Heart right ventricle (tissue), 16 donors: Measurements from ENCODE around the gene SP2. TPM values are rescaled to one million over a fixed set of nuclear protein-coding genes. Genes with fewer than 3 reads are reported as not detected.

Experiments
- ATAC-seq, 8 donors: fragments of 200-7000 bp; cut with Tn5 transposase; one replicate each; pipeline ENCODE4 v1.9.1; 2020; ENCODE audit warnings: mild to moderate bottlenecking in 8 of 8, moderate library complexity in 8 of 8, moderate number of reproducible peaks in 1 of 8
- DNase-seq, 2 donors: peaks; one replicate each; pipeline ENCODE4 v3.0.0-alpha.2; 2020
- H3K27ac ChIP-seq, 10 donors: fragments of 200-600 bp; sonication (generic) in 2 of 10; one replicate each; pipeline versions ENCODE4 v1.5.0 to v1.8.0; 2020 to 2022; ENCODE audit warnings: mild to moderate bottlenecking in 3 of 10
- H3K27me3 ChIP-seq, 7 donors: fragments of 200-600 bp; one replicate each; pipeline ENCODE4 v1.8.0; 2021 to 2022; ENCODE audit warnings: mild to moderate bottlenecking in 2 of 7
- H3K36me3 ChIP-seq, 9 donors: fragments of 200-600 bp; sonication (generic) in 1 of 9; one replicate each; pipeline versions ENCODE4 v1.5.0 to v1.8.0; 2020 to 2022; ENCODE audit warnings: mild to moderate bottlenecking in 2 of 9
- H3K4me1 ChIP-seq, 9 donors: fragments of 200-600 bp; sonication (generic) in 1 of 9; one replicate each; pipeline versions ENCODE4 v1.5.0 to v1.8.0; 2020 to 2022; ENCODE audit warnings: mild to moderate bottlenecking in 4 of 9
- H3K4me3 ChIP-seq, 10 donors: fragments of 200-600 bp; sonication (generic) in 2 of 10; one replicate each; pipeline versions ENCODE4 v1.5.0 to v1.8.0; 2020 to 2022; ENCODE audit warnings: mild to moderate bottlenecking in 7 of 10, moderate library complexity in 2 of 10
- H3K9me3 ChIP-seq, 11 donors: fragments of 200-600 bp in 10 of 11; sonication (generic) in 2 of 11; one replicate each; pipeline versions ENCODE4 v1.5.0 to v1.8.0; 2013 to 2022; ENCODE audit warnings: mild to moderate bottlenecking in 2 of 11, control low read depth in 1 of 11, moderate library complexity in 1 of 11
- WGBS, 2 donors: extraction: QIAGEN DNeasy Blood & Tissue Kit; methylation state at CpG; one replicate each; pipeline ENCODE4 v1.1.7; 2013; ENCODE audit warnings: inconsistent platforms in 1 of 2; 5-methylcytosine and 5-hydroxymethylcytosine counted together
- intact Hi-C, 10 donors: fragments of 100-400 bp; cut with DNase I; formaldehyde crosslinking; loops; one replicate each; pipeline versions ENCODE4 v1.11.1 to v1.14.2; 2022
- polyA plus RNA-seq, 2 donors: library from polyadenylated mRNA; stranded (reverse); fragments of 200-250 nt; gene quantifications; one replicate each; pipeline ENCODE4 v1.2.3, GENCODE V29; 2013
- total RNA-seq, 10 donors: library from RNA; stranded (reverse); fragmentation: NEBNext Ultra II Directional in 3 of 10; extraction: Animal tissue kit (Norgen Biotek cat#: 25700) in 3 of 10; gene quantifications; one replicate each; pipeline versions ENCODE4 v1.2.1 to v1.2.4, GENCODE V29; 2021 to 2023
- TF ChIP-seq, protein P1 (sequence below), 9 donors: fragments of 200-600 bp; sonication (generic) in 2 of 9; IDR thresholded peaks; one replicate each; pipeline versions ENCODE4 v1.5.0 to v1.8.0; 2021 to 2022; ENCODE audit warnings: antibody characterized with exemption in 9 of 9, mild to moderate bottlenecking in 5 of 9, moderate library complexity in 1 of 9
- donor health status: Arrhythmogenic right ventricular cardiomyopathy.
- donor health status: ischemic (EF 13 %, LVEDD 7.1; RV severe dilation, severe dysfunction).
- donor health status: healthy with polysubstance abuse.
- donor health status: DM: no; HTN: yes; CAD: no.
- donor health status: DM: no; HTN: no; CAD: no.
- donor health status: ischemic (EF 25% LVEDD 6.9; RV normal size, moderate dysfunction).
- donor health status: ischemic (EF 25% LVEDD 5.7; RV mildly dilated, moderate dysfunction).
- donor health status: healthy.
- donor health status: DM: yes; HTN: yes; CAD: no.
- donor health status: Ischemic cardiomyopathy.
- donor health status: ischemic (EF 35%, LVEDD 5.7; RV mildly dilated, moderate dysfunction).
- donor health status: nonischemic (EF 11% LVEDD 7.7; RV severe dilation, severe dysfunction).
- donor health status: DM: yes; HTN: yes; CAD: no.
- donor health status: PGD.
- donor health status: ischemic (EF 29% LVEDD 5.4; RV normal size, mild dysfunction).
- donor health status: nonischemic (EF 23%, LVEDD 6.1; RV moderate dilation, normal function).

Gene SP2
- total and polyA plus RNA-seq, 12 donors, result 4.3 to 18.3 (median 15.8) TPM

DNA sequence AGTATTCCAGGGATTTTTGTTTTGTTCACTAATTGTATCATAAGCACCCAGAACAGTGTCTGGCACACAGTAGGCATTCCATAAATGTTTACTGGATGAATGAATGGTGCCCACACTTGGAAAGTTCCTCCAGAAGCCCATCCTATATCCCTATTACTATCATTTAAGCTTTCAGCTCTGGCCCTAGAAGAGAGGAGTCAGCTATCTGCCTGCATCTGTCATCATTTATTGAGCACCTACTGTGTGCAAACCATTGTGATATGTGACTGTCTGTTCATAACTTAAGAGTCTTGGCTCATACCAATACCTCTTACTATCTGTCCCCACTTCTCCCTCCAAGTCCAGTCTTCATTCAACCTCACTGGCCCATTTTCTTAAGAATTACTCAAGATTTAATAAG lies 25.0 kb upstream of the SP2 start:
- TF ChIP-seq, protein P1, sequence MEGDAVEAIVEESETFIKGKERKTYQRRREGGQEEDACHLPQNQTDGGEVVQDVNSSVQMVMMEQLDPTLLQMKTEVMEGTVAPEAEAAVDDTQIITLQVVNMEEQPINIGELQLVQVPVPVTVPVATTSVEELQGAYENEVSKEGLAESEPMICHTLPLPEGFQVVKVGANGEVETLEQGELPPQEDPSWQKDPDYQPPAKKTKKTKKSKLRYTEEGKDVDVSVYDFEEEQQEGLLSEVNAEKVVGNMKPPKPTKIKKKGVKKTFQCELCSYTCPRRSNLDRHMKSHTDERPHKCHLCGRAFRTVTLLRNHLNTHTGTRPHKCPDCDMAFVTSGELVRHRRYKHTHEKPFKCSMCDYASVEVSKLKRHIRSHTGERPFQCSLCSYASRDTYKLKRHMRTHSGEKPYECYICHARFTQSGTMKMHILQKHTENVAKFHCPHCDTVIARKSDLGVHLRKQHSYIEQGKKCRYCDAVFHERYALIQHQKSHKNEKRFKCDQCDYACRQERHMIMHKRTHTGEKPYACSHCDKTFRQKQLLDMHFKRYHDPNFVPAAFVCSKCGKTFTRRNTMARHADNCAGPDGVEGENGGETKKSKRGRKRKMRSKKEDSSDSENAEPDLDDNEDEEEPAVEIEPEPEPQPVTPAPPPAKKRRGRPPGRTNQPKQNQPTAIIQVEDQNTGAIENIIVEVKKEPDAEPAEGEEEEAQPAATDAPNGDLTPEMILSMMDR (IDR thresholded peaks at IDR 0.05), result no peak
- Histone ChIP-seq H3K4me3 (no peak overlapping the region), H3K4me1 (peaks cover 0 to 10% (median 0%) of the 10 kb centered on the region in 9 donors), H3K27ac (no peak overlapping the region), H3K36me3 (no peaks in the 10 kb centered on the region), H3K27me3 (peaks cover 0 to 92% (median 63%) of the 10 kb centered on the region in 7 donors), H3K9me3 (no peaks in the 10 kb centered on the region)
- DNase-seq, result no peak
- intact Hi-C loops, result no loop called here
- no peak for ATAC-seq

GRCh38 chr17:47872019-47872650 lies 23.9 kb upstream of the SP2 start:
- TF ChIP-seq, protein P1 (IDR thresholded peaks at IDR 0.05), result no peak
- no peaks in the 10 kb centered on the region for H3K9me3 ChIP-seq
- DNase-seq (no peak), ATAC-seq (no peak)
- 43 to 44% methylated on average over 29 of the region's 29 CpGs for WGBS, 2 donors
- intact Hi-C loops, result no loop called here
- H3K4me1 ChIP-seq, result peaks cover 0 to 6% (median 0%) of the 10 kb centered on the region in 9 donors
- no peak overlapping the region for H3K4me3 ChIP-seq
- H3K27ac ChIP-seq, result no peak overlapping the region
- H3K36me3 ChIP-seq, result no peaks in the 10 kb centered on the region
- peaks cover 0 to 88% (median 64%) of the 10 kb centered on the region in 7 donors for H3K27me3 ChIP-seq

DNA sequence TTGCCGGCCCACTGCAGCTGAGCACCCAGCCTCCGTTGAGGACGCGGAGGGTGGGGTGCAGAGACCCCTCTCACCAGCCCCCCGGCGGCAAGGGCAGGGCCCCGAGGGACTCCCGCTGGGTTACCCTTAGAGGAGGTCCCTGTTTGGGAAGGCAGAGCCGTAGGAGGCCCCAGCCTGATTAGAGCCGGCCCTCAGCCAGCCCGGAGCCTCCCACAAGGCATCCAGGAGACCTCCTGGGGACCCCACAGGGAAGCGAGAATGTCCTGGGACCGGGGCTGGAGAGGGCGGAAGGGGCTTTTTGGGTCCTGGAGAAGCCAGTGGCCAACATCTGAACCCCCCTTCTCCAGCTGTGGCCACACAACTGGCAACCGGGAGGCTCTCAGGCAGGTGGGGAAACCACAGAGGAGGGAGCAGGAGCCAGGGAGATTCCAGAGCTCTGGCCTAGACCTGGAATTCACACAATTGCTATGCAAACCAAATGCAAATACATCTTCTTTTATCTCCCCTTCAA lies 23.3 kb upstream of the SP2 start:
- H3K9me3 ChIP-seq, result no peaks in the 10 kb centered on the region
- WGBS, 2 donors, result 39 to 53% methylated on average over 15 of the region's 15 CpGs
- no peak for ATAC-seq

DNA sequence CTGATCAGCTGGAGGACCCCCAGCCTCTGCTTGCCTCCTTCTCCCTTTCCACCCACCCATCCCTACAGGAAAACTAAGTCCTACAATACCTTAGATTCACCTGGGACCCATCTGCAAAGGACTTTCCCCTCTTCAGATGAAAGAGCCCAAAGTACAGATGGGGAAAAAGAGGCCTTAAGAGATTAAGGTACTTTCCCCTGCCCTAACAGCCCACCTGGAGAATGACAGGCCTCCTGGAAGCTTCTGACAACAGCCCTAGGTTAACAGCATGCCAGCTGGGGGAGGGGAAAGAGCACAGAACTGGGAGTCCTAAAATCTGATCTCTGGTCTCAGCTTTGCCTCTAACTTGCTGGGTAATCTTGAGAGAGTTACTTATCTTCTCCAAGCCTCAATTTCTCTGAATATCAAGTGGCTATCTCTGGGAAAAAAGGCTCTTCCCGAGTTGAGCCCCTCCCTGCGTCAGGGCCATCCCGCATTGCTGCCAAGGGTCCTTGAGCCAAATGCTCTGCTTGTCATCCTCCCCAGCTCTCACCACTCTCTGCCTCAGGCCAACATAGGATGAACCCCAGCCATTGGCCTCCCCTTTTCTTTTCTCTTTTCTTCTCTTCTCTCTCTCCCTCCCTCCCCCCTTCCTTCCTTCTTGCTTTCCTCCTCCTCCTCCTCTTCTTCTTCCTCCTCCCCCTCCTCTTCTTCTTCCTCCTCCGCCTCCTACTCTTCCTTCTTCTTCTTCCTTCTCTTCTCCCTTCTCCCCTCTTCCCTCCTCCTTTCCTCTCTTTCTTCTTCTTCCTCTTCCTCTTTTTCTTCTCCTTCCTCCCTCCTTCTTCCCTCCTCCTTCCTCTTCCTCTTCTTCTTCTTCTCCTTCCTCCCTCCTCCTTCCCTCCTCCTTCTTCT lies 22.6 kb upstream of the SP2 start:
- TF ChIP-seq, protein P1 (IDR thresholded peaks at IDR 0.05), result no peak
- no peak overlapping the region for H3K27ac ChIP-seq
- WGBS, 2 donors, result 41 to 50% methylated on average over 4 of the region's 4 CpGs
- no peak overlapping the region for H3K4me3 ChIP-seq
- peaks cover 0 to 84% (median 69%) of the 10 kb centered on the region in 7 donors for H3K27me3 ChIP-seq
- intact Hi-C loops, result no loop called here
- DNase-seq (no peak), ATAC-seq (no peak)
- peaks cover 0 to 6% (median 0%) of the 10 kb centered on the region in 9 donors for H3K4me1 ChIP-seq
- H3K9me3 ChIP-seq, result no peaks in the 10 kb centered on the region
- H3K36me3 ChIP-seq, result no peaks in the 10 kb centered on the region

More for the DNA sequence above, 23.3 kb upstream of the SP2 start:
- H3K27ac ChIP-seq, result no peak overlapping the region
- peaks cover 0 to 6% (median 0%) of the 10 kb centered on the region in 9 donors for H3K4me1 ChIP-seq
- no peak overlapping the region for H3K4me3 ChIP-seq
- TF ChIP-seq, protein P1 (IDR thresholded peaks at IDR 0.05), result no peak
- no peak for DNase-seq
- H3K27me3 ChIP-seq, result peaks cover 0 to 89% (median 67%) of the 10 kb centered on the region in 7 donors
- intact Hi-C loops, result no loop called here
- H3K36me3 ChIP-seq, result no peaks in the 10 kb centered on the region
